AG04450 (cell line): ENCODE data around the gene ACTN2. TPM values are rescaled to one million over a fixed set of nuclear protein-coding genes. Genes with fewer than 3 reads are reported as not detected.
"Not testable (repeated sequence)": the region's sequence is repeated elsewhere in the genome, so short reads cannot be mapped to it uniquely, and the experiment has no call there.

Experiments used
- CTCF ChIA-PET: fragments of 300-600, 350-600 bp; formaldehyde crosslinking; extraction: SDS; loops from one replicate; lab custom pipeline; 2022; ENCODE audit warnings: antibody characterized with exemption, inconsistent platforms; lab: Charles Lee
- POLR2A ChIA-PET: fragments of 350-600 bp; formaldehyde crosslinking; extraction: SDS; loops from one replicate; lab custom pipeline; 2021; ENCODE audit warnings: antibody characterized with exemption, inconsistent platforms; lab: Yijun Ruan, JAX
- DNase-seq: peaks from one replicate; pipeline ENCODE4 v3.0.0-alpha.2; 2011; ENCODE audit warnings: low read depth, low spot score
- H3K27ac ChIP-seq: one replicate; pipeline ENCODE4 v1.5.1; 2012; ENCODE audit warnings: low read depth, low read length, control low read depth
- H3K27me3 ChIP-seq: one replicate; pipeline ENCODE4 v1.6.0; 2012; ENCODE audit warnings: low read length; ENCODE audit not compliant: control insufficient read depth, insufficient read depth
- H3K4me3 ChIP-seq: 2 replicates; pipeline ENCODE4 v1.5.1; 2011; ENCODE audit warnings: mild to moderate bottlenecking, low read depth, low read length, control low read depth
- H3K9me3 ChIP-seq: 2 replicates; pipeline ENCODE4 v1.5.1; 2012; ENCODE audit warnings: low read length; ENCODE audit not compliant: control insufficient read depth, insufficient read depth
- polyA plus RNA-seq: library from polyadenylated mRNA; depleted of rRNA; stranded (reverse); fragments of >200 nt; gene quantifications from 2 replicates; pipeline ENCODE4 v1.2.3, GENCODE V29; 2011
- TF ChIP-seq, protein P1 (sequence below): IDR thresholded peaks from 2 replicates; pipeline ENCODE4 v1.5.1; 2011; ENCODE audit warnings: low read depth, low read length, control low read depth, inconsistent platforms

The ACTN2 gene
- polyA plus RNA-seq, 1 experiment: not detected

DNA sequence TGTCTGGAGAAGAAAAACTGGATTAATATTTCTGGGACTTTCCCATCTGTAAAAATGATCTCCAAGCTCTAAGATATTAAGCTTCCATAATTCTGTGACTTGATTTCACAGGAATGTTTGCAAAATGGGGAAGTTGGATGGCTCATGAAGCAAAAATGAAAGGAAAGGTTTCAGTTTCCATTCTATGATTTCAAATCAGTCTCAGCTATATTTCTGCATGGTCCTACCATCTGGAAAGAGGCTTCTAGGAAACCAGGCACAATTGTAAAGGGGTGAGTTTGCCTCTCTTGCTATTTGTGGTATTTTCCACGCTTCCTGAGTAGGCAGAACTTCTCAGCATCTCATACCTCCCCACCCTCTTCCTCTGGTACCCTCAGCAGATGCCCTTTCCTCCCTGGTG, 22.4 kb upstream of the ACTN2 start:
- ChIA-PET CTCF (no interaction called here), POLR2A (no interaction called here)
- Histone ChIP-seq H3K4me3 (no peak overlapping the region), H3K27ac (no peak overlapping the region), H3K27me3 (no peaks in the 10 kb centered on the region), H3K9me3 (no peaks in the 10 kb centered on the region)
- TF ChIP-seq, protein P1, sequence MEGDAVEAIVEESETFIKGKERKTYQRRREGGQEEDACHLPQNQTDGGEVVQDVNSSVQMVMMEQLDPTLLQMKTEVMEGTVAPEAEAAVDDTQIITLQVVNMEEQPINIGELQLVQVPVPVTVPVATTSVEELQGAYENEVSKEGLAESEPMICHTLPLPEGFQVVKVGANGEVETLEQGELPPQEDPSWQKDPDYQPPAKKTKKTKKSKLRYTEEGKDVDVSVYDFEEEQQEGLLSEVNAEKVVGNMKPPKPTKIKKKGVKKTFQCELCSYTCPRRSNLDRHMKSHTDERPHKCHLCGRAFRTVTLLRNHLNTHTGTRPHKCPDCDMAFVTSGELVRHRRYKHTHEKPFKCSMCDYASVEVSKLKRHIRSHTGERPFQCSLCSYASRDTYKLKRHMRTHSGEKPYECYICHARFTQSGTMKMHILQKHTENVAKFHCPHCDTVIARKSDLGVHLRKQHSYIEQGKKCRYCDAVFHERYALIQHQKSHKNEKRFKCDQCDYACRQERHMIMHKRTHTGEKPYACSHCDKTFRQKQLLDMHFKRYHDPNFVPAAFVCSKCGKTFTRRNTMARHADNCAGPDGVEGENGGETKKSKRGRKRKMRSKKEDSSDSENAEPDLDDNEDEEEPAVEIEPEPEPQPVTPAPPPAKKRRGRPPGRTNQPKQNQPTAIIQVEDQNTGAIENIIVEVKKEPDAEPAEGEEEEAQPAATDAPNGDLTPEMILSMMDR: no peak
- no peak for DNase-seq

DNA sequence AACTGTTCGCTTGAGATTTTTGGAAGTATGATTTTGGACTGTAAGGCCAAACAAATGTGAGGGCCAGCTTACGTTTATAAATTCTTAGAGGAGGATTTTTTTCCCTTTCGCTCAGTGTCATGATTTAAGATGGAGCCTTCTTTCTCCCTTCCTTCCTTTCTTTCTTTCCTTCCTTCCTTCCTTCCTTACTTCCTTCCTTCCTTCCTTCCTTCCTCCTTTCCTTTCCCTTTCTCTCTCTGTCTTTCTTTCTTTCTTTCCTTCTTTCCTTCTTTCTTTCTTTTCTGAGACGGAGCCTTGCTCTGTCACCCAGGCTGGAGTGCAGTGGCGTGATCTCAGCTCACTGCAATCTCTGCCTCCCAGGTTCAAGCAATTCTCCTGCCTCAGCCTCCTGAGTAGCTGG, 17.4 kb upstream of the ACTN2 start:
- H3K4me3 ChIP-seq, DNase-seq, H3K9me3 ChIP-seq, POLR2A ChIA-PET, H3K27me3 ChIP-seq, CTCF ChIA-PET, H3K27ac ChIP-seq: not testable (repeated sequence)

DNA sequence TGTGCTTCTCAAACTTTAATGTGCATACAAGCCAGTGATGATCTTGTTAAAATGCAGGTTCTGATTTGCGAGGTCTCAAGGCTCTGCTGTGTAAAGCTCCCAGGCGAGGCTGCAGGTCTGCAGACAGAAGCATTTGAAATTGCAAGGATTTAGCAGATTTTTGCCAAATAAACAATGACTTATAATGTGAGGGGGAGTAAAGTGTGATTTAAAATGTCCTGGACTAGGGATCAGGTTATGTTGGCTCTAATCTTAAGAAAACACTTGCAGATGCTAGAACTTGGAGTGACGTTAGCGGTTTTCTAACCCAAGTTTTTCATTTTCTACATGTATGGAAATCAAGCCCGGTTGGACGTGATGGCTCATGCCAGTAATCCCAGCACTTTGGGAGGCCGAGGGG, 16.2 kb upstream of the ACTN2 start:
- TF ChIP-seq, protein P1: no peak
- Histone ChIP-seq H3K27ac (no peak overlapping the region), H3K27me3 (no peaks in the 10 kb centered on the region), H3K4me3 (no peak overlapping the region), H3K9me3 (no peaks in the 10 kb centered on the region)
- ChIA-PET CTCF (no interaction called here), POLR2A (no interaction called here)
- DNase-seq: no peak

DNA sequence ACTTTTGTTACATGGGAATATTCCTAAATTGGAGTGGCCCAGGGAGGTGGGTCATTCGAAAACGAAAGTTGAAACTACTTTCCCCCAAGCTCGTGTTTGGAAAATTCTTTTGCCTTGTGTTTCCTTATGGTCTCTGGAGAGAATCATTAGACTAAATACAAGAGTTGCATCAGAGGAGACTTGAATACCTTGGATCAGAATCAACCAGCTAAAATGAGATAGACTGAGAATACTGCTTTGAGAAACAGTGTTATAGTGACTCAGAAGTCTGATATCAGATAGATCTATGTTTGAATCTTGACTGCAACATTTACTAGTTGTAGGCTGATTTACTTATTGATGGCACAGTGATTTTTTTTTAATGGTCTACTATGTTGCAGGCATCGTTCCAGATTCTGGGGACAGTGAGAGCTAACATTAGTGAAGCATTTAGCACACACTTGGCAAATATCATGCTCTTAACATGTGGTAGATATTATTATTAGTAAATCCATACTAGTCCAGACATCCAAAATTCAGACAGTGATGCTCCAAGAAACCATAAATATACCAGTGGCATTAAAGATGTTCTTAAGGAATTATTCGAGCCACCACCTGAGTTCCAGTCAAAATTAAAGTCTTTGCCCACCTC, 12.9 kb upstream of the ACTN2 start:
- H3K4me3 ChIP-seq: no peak overlapping the region
- DNase-seq: no peak
- TF ChIP-seq, protein P1: no peak
- CTCF ChIA-PET: no interaction called here
- no peaks in the 10 kb centered on the region for H3K27me3 ChIP-seq
- no peaks in the 10 kb centered on the region for H3K9me3 ChIP-seq
- POLR2A ChIA-PET: no interaction called here
- H3K27ac ChIP-seq: no peak overlapping the region

DNA sequence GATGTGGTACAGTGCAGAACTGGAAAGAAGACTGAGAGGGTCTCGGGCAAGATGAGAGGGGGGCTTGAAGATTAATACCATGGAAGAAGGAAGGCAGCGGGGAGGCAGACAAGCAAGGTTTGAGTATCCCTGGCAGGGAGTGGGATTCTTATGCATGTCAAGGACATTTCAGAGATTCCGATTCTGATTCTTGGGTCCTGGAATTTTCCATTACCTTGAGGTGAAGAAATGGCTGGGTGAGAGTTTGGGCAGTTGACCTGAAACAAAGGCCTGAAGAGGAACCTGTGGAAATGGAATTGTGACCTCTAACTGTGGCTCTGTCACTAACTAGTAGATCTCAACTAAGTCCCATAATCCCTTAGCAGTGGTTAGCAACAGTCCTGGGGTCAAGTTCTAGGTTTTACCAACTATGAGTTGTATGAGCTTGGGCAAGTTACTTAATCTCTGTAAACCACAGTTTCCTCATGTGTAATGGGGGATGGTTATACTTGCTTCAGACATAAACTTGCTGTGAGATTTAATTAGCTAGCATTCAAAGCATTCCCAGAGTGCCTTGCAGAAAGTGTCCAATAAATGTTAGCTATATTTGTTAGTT, 8.6 kb upstream of the ACTN2 start:
- TF ChIP-seq, protein P1: no peak
- ChIA-PET CTCF (no interaction called here), POLR2A (no interaction called here)
- Histone ChIP-seq H3K4me3 (no peak overlapping the region), H3K27ac (no peak overlapping the region), H3K27me3 (no peaks in the 10 kb centered on the region), H3K9me3 (no peaks in the 10 kb centered on the region)
- no peak for DNase-seq
